Measurements from ENCODE around the gene SLC10A3. TPM values are rescaled to one million over a fixed set of nuclear protein-coding genes. Genes with fewer than 3 reads are reported as not detected.

Gene SLC10A3
- total RNA-seq (10 to 100 TPM; 18.2 to 20.9 TPM), polyA plus RNA-seq (10 to 100 TPM; 30.5 to 42.3 (median 35.9) TPM), total RNA-seq (15.3 to 25.5 (median 20.5) reads per million in 6 experiments)

- DNase-seq (peak; percentile 72 to 93 (median 81)), ATAC-seq (peak; percentile 80 to 83)
- H3K4me1 Mint-ChIP-seq: peaks cover 4 to 30% (median 20%) of the 10 kb centered on the region in 4 donors
- POLR2A ChIA-PET: interaction anchor here (0.6 to 9.4 kb wide), 24 partner anchors 9 to 519 kb away, joined by 3 to 102 read pairs (median 6); partner anchors contain the start of genes ATP6AP1, EMD, FAM3A and G6PD
- peak within 1 kb of the TSS; percentile 83 to 93 (median 87) for H3K4me3 Mint-ChIP-seq
- no peaks in the 10 kb centered on the region for H3K27me3 Mint-ChIP-seq
- H3K27ac Mint-ChIP-seq: peak within 1 kb of the TSS; percentile 73 to 96 (median 94)
- H3K36me3 Mint-ChIP-seq: peaks cover 0 to 8% (median 0%) of the 10 kb centered on the region in 3 donors
- no peaks in the 10 kb centered on the region for H3K9me3 Mint-ChIP-seq
These were observed at the start of gene SLC10A3 for GRCh38 chrX:154490414-154491083. TSS of gene SLC10A3 (minus strand) at chrX:154490629. CDS start at chrX:154488940, 1,689 bp downstream.

- POLR2A ChIA-PET: interaction anchor here (0.7 to 1.1 kb wide), 2 partner anchors 12 to 231 kb away, joined by 3 to 5 read pairs; no protein-coding TSS in a partner anchor
- ATAC-seq (no peak), DNase-seq (no peak)
- Mint-ChIP-seq H3K27me3 (no peaks in the 10 kb centered on the region), H3K36me3 (peaks cover 0 to 28% (median 2%) of the 10 kb centered on the region in 3 donors), H3K4me1 (peaks cover 5 to 40% (median 29%) of the 10 kb centered on the region in 4 donors), H3K9me3 (peaks cover 0 to 2% (median 0%) of the 10 kb centered on the region in 9 donors), H3K27ac (peak overlapping the region in 5 of 10 donors; percentile 22 to 86 (median 66)), H3K4me3 (peak overlapping the region in 1 of 10 donors; percentile 9)
These were observed 48.6 kb upstream of the SLC10A3 start for GRCh38 chrX:154539077-154539476.

GRCh38 chrX:154535892-154536291 is 45.5 kb upstream of the SLC10A3 start:
- no peak for DNase-seq
- Mint-ChIP-seq H3K27ac (peak overlapping the region in 3 of 10 donors; percentile 8 to 71 (median 15)), H3K36me3 (peaks cover 0 to 37% (median 2%) of the 10 kb centered on the region in 3 donors), H3K4me1 (peaks cover 0 to 19% (median 8%) of the 10 kb centered on the region in 4 donors), H3K4me3 (no peak overlapping the region), H3K27me3 (no peaks in the 10 kb centered on the region), H3K9me3 (peaks cover 0 to 2% (median 0%) of the 10 kb centered on the region in 9 donors)
- POLR2A ChIA-PET: interaction anchor here (0.6 to 5.6 kb wide), 5 partner anchors 11 to 485 kb away, joined by 3 to 35 read pairs (median 4); partner anchors contain the start of genes G6PD and RPL10
- no peak for ATAC-seq

DNA sequence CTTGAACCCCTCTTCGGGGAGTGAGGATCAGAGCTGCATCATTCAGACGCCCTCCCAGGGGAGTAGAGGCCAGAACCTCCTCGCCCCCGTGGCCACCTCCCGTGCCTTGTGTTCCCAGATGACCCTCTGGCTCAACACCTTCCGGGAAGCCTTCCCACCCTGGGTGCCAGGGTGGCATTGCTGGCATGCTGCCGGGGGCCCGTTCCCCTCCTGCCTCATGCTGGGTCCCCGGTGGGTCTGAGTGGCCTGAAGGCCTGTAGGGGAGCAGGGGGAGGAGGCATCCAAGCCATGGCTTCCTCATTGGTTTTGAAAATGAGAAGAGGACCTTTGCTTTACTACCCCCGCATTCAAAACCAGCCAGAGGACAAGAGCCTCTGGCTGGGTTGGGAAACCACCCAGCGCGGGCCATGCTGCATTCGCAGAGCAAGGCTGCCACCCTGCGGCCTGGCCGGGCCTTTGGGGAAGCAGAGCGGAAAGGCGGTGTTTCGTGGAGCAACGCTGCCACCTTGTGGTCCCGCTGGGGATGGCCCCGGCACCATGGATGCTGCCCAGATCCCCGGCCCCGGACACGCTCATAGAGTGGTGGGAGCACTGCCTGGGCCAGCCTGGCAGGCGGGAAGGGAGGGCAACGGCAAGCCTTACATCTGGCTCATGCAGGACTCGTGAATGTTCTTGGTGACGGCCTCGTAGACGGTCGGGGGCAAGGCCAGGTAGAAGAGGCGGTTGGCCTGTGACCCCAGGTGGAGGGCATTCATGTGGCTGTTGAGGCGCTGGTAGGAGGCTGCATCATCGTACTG is 44.3 kb upstream of the SLC10A3 start:
- Mint-ChIP-seq H3K27me3 (no peaks in the 10 kb centered on the region), H3K4me3 (no peak overlapping the region), H3K36me3 (peaks cover 0 to 34% (median 2%) of the 10 kb centered on the region in 3 donors), H3K4me1 (peaks cover 0 to 15% (median 8%) of the 10 kb centered on the region in 4 donors), H3K27ac (peak overlapping the region in 6 of 10 donors; percentile 41 to 90 (median 66)), H3K9me3 (peaks cover 0 to 2% (median 0%) of the 10 kb centered on the region in 9 donors)
- ATAC-seq (peak; percentile 95 to 97), DNase-seq (peak; percentile 77 to 93 (median 85))
- POLR2A ChIA-PET: interaction anchor here (1.3 to 5.6 kb wide), 3 partner anchors 136 to 164 kb away, joined by 5 to 35 read pairs (median 5); partner anchors contain the start of gene RPL10

DNA sequence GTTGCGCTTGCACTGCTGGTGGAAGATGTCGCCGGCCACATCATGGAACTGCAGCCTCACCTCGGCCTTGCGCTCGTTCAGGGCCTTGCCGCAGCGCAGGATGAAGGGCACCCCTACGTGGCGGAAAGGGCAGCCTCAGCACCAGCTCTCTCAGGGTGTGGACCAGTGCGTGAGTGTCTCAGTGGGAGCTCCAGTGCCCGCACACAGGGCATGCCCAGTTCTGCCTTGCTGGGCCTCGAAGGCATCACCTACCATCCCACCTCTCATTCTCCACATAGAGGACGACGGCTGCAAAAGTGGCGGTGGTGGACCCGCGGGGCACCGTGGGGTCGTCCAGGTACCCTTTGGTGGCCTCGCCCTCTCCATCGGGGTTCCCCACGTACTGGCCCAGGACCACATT is 42.3 kb upstream of the SLC10A3 start:
- Mint-ChIP-seq H3K4me1 (peaks cover 0 to 8% (median 4%) of the 10 kb centered on the region in 4 donors), H3K27ac (no peak overlapping the region), H3K27me3 (no peaks in the 10 kb centered on the region), H3K9me3 (no peaks in the 10 kb centered on the region), H3K4me3 (no peak overlapping the region), H3K36me3 (peaks cover 0 to 26% (median 2%) of the 10 kb centered on the region in 3 donors)
- POLR2A ChIA-PET: interaction anchor here (1.1 to 5.6 kb wide), 3 partner anchors 16 to 158 kb away, joined by 3 to 35 read pairs (median 6); partner anchors contain the start of genes FAM3A, FLNA and RPL10
- ATAC-seq (no peak), DNase-seq (no peak)

DNA sequence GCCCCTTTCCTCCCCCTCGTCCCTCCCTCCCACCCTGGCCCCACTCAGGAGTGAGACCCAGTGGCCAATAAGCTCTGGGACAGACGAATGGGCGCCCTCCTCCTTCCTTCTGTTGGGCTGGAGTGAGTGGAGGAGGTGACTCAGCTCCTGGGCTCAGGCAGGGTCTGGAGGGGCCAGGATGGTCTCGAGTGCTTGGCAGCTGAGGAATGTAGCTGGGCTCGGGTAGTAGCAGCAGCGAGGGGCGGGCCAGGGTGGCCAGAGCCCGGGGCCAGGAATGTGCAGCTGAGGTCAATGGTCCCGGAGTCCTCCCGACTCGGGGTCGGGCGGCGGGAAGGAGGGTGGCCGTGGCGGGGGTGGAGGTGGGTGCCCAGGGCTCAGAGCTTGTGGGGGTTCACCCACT is 41.2 kb upstream of the SLC10A3 start:
- peaks cover 0 to 14% (median 9%) of the 10 kb centered on the region in 4 donors for H3K4me1 Mint-ChIP-seq
- H3K9me3 Mint-ChIP-seq: no peaks in the 10 kb centered on the region
- no peak overlapping the region for H3K27ac Mint-ChIP-seq
- no peak overlapping the region for H3K4me3 Mint-ChIP-seq
- peaks cover 0 to 24% (median 2%) of the 10 kb centered on the region in 3 donors for H3K36me3 Mint-ChIP-seq
- DNase-seq (no peak), ATAC-seq (no peak)
- no peaks in the 10 kb centered on the region for H3K27me3 Mint-ChIP-seq
- POLR2A ChIA-PET: interaction anchor here (0.9 to 5.6 kb wide), 2 partner anchors 133 to 135 kb away, joined by 3 to 35 read pairs; partner anchors contain the start of gene RPL10

DNA sequence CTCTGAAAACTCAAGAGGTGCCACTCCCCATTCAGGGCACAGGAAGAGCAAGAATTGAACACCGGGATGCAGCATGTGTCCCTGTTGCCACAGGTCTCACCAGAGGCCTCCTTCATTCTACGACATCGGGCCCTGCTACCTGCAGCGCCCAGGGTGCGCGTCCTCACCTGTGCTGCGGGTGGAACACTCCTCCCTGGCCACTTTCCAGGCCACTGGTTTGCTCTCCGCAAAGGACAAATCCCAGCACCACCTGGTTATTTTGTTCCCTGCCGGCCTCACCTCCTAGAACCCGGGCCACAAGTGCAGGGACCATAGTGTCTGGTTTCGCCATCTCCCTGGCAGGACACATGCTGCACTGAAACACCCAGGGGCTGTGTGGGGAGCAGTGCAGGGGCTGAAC is 39.9 kb upstream of the SLC10A3 start:
- H3K27me3 Mint-ChIP-seq: no peaks in the 10 kb centered on the region
- H3K27ac Mint-ChIP-seq: peak overlapping the region in 5 of 10 donors; percentile 25 to 87 (median 51)
- DNase-seq (no peak), ATAC-seq (no peak)
- POLR2A ChIA-PET: no interaction called here
- H3K9me3 Mint-ChIP-seq: no peaks in the 10 kb centered on the region
- peaks cover 3 to 26% (median 21%) of the 10 kb centered on the region in 4 donors for H3K4me1 Mint-ChIP-seq
- peaks cover 0 to 21% (median 2%) of the 10 kb centered on the region in 3 donors for H3K36me3 Mint-ChIP-seq
- H3K4me3 Mint-ChIP-seq: no peak overlapping the region

DNA sequence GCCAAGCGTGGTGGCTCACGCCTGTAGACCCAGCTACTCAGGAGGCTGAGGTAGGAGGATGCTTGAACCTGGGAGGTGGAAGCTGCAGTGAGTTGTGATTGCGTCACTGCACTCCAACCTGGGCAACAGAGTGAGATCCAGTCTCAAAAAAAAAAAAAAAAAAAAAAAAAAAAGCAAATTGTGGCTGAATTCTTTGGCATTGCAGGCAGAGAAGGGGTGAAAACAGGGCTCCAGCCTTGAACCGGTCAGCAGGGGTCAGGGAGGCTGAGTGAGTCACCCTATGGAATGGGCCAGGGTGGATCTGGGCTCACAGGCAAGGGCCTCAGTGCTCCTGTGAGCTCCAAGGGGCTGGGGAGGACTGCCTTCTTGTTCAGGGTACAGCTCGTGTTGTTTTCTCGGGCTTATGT is 38.8 kb upstream of the SLC10A3 start:
- ATAC-seq: no peak
- Mint-ChIP-seq H3K4me3 (no peak overlapping the region), H3K27me3 (no peaks in the 10 kb centered on the region), H3K9me3 (no peaks in the 10 kb centered on the region), H3K27ac (no peak overlapping the region), H3K4me1 (peaks cover 3 to 26% (median 20%) of the 10 kb centered on the region in 4 donors), H3K36me3 (peaks cover 0 to 13% (median 0%) of the 10 kb centered on the region in 3 donors)
- POLR2A ChIA-PET: interaction anchor here (0.8 to 1.1 kb wide), 4 partner anchors 43 to 132 kb away, joined by 4 to 7 read pairs (median 4); partner anchors contain the start of gene UBL4A
- no peak for DNase-seq

- POLR2A ChIA-PET: interaction anchor here (0.5 to 4.3 kb wide), 11 partner anchors 11 to 153 kb away, joined by 3 to 36 read pairs (median 4); partner anchors contain the start of genes ATP6AP1, FAM3A, FLNA and RPL10
- peaks cover 0 to 3% (median 0%) of the 10 kb centered on the region in 3 donors for H3K36me3 Mint-ChIP-seq
- DNase-seq (peak in 8 of 10 donors; percentile 29 to 72 (median 40)), ATAC-seq (peak; percentile 80 to 85)
- H3K27ac Mint-ChIP-seq: peak overlapping the region in 8 of 10 donors; percentile 52 to 80 (median 72)
- H3K4me1 Mint-ChIP-seq: peaks cover 3 to 26% (median 20%) of the 10 kb centered on the region in 4 donors
- H3K4me3 Mint-ChIP-seq: peak overlapping the region in 6 of 10 donors; percentile 10 to 56 (median 34)
- H3K27me3 Mint-ChIP-seq: no peaks in the 10 kb centered on the region
- no peaks in the 10 kb centered on the region for H3K9me3 Mint-ChIP-seq
These were observed 36.7 kb upstream of the SLC10A3 start for GRCh38 chrX:154526901-154527675.

GRCh38 chrX:154525606-154526490 is 35.4 kb upstream of the SLC10A3 start:
- Mint-ChIP-seq H3K4me3 (peak overlapping the region; percentile 1 to 76 (median 48)), H3K4me1 (peaks cover 3 to 26% (median 20%) of the 10 kb centered on the region in 4 donors), H3K9me3 (no peaks in the 10 kb centered on the region), H3K27me3 (no peaks in the 10 kb centered on the region), H3K27ac (peak overlapping the region; percentile 22 to 84 (median 63)), H3K36me3 (peaks cover 0 to 1% (median 0%) of the 10 kb centered on the region in 3 donors)
- POLR2A ChIA-PET: interaction anchor here (0.9 to 4.3 kb wide), 4 partner anchors 10 to 128 kb away, joined by 5 to 36 read pairs (median 28); partner anchors contain the start of genes FAM3A, RPL10, SLC10A3 and UBL4A
- DNase-seq (no peak), ATAC-seq (peak in 1 of 2 donors; percentile 40)

Data from naive thymus-derived CD8-positive, alpha-beta T cell (primary cell).